Stimulated activated CD8-positive, alpha-beta memory T cell treated with anti-CD3 and anti-CD28 coated beads, Interleukin-12 subunit alpha, Interleukin-12 subunit beta, amount 100 ng/mL, for 1 hour (primary cell): Measurements from ENCODE around the gene ADAD2.
"Not testable (repeated sequence)": the region's sequence is repeated elsewhere in the genome, so short reads cannot be mapped to it uniquely, and the experiment has no call there.

ENCODE experiments used
- DNase-seq: peaks from one replicate; pipeline ENCODE4 v3.0.0-alpha.2; 2020; ENCODE audit warnings: low read depth

The ADAD2 gene

DNA sequence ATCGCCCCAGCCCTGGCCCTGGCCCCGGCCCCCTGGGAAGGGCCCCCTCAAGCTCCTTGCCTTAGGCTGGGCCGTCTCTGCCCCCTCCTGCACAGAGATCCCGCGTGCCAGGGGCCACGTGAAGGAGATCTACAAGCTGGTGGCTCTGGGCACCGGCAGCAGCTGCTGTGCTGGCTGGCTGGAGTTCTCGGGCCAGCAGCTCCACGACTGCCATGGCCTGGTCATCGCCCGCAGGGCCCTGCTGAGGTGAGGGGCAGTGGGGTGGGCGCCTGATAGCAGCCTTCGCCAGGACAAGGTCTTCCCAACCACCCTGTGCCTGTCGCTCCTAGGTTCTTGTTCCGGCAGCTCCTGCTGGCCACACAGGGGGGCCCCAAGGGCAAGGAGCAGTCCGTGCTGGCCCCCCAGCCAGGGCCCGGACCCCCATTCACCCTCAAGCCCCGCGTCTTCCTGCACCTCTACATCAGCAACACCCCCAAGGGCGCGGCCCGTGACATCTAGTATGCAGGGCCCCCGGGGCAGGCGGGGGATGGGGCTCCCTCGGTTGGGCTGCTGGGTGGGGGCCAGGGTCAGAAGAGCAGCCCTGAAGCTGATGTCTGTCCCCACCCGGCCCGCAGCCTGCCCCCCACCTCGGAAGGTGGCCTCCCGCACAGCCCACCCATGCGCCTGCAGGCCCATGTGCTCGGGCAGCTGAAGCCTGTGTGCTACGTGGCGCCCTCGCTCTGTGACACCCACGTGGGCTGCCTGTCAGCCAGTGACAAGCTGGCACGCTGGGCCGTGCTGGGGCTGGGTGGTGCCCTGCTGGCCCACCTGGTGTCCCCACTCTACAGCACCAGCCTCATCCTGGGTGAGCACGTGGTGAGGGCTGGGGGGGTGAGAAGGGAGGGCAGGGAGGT, 4.5 kb downstream of the ADAD2 start:
- no peak for DNase-seq

DNA sequence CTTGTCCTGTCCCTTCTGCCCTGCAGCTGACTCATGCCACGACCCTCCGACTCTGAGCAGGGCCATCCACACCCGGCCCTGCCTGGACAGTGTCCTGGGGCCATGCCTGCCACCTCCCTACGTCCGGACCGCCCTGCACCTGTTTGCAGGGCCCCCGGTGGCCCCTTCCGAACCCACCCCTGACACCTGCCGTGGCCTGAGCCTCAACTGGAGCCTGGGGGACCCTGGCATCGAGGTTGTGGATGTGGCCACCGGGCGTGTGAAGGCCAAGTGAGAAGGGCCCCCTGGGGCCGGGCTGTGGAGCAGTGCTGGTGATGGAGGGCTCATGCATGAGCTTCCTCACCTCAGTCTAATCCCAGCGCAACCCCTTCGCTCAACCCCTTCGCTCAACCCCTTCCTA, 5.1 kb downstream of the ADAD2 start:
- DNase-seq = no peak

DNA sequence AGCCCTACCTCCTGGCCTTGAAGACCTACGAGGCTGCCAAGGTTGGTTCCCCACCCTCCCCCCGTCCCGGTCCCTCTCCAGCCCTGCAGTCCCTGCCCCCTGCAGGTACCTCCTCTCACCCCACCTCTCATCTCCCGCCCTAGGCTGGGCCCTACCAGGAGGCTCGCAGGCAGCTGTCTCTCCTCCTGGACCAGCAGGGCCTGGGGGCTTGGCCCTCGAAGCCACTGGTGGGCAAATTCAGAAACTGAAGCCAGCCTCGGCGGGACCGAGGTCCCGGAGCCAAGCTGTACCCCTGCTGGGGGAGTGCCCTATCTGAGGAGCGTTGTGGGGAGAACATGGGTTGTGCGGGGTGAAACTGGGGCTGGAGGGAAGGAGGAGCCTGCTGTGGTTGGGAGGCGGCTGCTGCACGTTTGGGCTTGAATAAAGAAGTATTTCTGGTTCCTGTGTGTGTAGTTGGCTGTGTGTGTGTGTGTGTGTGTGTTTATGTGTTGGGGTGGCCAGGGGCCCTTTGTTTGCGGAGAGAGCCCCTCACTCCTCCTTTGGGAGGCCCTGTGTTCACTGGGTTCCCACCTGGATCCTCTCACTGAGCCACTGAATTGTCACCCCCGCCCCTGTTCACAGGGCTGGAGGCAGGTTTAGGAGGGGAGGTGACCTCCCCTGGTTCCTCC, 5.9 kb downstream of the ADAD2 start:
- no peak for DNase-seq

DNA sequence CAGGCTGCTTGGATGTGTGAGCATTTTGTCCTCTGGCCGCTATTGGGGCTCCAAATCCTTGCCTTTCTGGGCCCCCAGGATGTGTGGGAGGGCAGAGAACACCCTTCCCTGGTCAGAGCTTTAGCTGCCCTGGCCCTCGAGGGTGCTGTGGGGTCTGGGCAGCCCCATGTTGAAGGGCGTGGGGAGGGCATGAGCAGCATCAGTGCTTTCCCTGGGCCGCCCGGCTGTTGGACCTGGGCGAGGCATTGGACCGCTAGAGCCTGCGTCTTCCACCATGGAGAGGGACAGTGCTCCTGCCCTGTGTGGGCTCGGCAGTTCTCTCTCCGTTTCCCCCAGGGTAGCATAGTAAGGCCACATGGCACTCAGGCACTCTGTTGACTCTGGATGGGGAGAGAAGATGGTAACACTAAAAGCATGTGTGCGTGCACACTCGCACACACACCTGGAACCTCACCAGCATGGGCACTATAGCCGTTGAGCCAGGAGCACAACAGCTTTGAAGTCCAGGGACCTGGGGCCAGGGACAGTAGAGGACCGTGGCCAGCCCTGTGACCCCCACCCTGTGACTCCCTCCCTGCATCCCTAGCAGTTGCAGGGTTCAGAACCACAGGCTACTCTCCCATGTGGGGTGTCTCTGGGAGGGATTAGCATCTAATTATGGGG, 6.6 kb downstream of the ADAD2 start:
- DNase-seq = no peak

DNA sequence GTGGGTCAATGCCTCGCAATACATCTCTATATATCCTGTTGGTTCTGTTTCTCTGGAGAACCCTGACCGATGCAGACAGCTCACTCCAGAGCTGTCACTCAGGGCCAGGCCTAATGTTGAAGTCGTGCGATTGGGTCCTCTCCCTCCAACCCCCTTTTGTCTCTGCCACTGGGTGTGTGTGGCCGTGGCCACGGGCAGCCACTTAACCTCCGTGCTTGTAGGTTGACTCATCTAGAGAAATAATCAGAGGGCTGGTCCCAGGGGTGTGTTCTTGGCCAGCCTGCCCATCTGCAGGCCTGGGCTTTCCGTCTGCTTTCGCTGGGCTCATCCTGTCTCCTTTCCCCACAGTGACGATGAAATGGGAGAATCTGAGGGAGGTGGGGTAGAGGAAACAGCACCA, 7.4 kb downstream of the ADAD2 start:
- no peak for DNase-seq

DNA sequence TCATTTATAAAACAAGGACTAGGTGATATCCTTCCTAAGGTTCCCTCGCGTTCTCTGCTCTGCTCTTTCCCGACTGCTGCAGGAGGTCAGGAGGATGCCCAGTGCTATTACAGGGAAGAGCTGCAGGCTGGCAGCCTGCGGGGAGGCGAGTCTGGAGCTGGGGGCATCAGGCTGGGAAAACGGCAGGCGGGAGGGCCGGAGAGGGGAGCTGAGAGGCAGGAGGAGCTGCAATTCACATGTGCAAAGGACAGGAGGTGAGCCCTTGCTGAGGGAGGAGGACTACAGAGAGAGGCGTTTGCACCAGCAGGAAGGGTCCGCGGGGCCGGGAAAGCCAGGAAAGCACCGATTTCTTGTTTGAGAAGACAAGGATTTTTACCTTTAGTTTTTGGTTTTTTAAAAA, 8.1 kb downstream of the ADAD2 start:
- no peak for DNase-seq

DNA sequence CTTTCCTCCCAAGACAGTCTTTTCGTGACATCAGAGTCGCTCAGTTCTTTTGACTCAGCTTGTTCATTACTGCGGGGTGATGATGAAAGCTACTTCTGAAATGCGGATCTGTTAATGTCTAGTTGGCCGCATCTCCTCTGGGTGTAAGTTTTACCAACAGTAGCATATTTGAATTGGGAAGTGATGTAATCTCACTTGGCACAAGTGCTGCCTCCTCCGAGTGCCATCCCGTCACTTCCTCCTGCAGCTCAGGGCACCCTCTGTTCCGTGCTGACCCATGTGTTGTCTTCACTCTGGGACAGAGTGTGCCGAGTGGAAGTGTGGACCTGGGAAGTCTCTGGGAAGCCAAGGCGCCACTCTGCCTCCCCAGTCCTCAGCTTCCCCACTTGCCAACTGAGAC, 8.9 kb downstream of the ADAD2 start:
- no peak for DNase-seq

DNA sequence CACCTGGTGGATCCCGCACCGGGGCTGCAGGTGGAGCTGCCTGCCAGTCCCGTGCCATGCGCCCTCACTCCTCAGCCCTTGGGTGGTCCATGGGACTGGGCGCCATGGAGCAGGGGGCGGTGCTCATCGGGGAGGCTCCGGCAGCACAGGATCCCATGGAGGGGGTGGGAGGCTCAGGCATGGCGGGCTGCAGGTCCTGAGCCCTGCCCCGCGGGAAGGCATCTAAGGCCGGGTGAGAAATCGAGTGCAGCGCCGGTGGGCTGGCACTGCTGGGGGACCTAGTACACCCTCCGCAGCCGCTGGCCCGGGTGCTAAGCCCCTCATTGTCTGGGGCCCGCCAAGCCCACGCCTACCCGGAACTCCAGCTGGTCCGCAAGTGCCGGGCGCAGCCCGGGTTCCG, 13.6 kb downstream of the ADAD2 start:
- not testable (repeated sequence) for DNase-seq

DNA sequence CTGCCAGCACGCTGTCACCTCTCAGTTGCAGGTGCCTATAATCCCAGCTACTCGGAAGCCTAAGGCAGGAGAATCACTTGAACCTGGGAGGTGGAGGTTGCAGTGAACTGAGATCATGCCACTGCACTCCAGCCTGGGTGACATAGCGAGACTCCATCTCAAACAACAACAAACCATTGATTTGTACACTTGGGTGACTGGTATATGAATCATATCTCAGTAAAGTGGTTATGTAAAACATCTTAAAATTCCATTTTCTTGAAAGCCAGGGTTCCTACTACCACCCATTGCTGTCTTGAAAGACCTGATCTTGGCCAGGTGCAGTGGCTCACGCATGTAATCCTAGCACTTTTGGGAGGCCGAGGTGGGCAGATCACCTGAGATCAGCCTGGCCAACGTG, 14.2 kb downstream of the ADAD2 start:
- DNase-seq = not testable (repeated sequence)

DNA sequence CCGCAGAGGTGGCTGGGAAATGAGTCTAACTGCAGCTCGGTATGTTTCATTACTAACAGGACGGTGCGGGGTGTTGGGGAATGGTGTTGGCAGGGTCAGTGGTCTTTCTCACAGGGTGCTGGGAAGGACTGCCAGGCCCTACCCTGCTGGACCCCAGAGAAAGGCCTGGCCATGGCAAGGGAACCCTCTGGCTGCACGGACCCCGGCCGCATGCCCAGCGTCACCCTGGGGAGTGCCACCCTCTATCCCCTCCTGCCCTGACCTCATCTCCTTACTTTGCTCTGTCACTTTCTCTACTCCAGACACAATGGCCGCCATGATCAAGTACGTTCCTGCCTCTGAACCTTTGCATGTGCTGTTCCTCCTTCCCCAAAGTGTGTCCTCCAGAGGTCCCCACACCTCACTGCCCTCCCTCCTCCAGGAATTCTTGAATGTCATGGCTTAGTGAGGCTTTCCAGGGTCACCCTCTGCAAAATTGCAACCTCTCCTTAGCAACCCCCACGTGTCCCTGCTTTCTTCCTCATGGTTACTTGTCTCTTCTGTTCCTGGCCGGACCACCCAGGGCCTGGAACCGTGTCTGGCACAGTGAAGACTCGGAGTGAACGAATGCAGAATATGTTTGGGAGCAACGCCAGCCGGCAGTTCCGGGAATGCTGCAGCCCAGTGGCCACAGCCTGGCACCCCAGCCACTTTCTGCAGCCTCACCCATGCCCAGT, 15.2 kb downstream of the ADAD2 start:
- no peak for DNase-seq

DNA sequence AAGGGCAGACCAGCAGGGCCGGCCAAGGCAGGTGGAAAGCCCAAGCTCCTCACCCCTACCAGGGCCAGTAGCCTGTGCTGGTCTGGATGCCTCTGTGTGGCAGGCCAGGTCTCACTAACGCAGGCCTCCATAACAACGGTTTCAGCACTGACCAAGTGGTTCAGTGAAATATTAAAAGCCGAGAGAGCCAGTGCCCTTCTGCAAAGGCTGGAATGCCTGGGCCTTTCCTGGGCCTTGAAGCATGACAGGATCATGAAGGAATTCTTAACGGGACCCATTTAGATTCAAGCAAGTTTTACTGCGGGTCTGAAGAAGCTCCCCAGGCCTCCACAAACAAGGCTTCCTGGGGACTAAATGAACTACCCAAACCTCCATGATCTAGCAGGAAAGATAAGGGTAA, 16.3 kb downstream of the ADAD2 start:
- DNase-seq = no peak

DNA sequence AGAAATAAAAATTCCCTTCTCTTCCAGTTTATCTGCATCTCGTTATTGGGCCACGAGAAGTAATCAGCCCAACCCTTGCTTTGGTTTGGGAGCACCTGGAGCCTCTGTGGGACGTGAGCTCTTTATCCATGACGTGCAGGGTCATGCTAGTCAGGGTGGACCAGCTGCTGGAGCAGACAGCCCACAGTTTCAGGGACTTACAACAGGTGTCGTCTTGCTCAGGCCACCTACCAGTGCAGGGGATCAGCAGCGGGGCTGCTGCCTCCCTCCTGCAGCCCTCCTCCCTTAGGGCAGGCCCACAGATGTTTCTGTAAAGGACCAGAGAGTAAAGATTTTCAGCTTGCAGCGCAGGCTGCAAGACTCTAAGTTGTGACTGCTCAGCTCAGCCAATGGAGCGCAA, 16.9 kb downstream of the ADAD2 start:
- no peak for DNase-seq

DNA sequence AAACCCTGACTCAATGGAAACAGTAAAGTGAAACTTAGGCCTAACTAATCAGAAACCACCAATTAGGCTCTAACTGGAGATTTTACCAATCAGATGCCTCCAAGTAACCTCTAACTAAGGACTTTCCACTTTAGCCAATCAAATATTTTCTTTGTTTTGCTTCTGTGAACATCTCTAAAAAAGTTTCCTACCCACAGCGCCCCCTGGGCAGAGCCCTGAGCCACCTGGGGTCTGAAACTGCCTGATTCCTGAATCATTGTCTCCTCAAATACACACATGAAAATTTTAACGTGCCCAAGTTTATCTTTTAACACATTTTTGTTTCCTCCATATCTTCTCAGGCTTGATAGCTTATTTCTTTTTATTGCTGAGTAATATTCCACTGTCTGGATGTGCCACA, 19.0 kb downstream of the ADAD2 start:
- DNase-seq = no peak

DNA sequence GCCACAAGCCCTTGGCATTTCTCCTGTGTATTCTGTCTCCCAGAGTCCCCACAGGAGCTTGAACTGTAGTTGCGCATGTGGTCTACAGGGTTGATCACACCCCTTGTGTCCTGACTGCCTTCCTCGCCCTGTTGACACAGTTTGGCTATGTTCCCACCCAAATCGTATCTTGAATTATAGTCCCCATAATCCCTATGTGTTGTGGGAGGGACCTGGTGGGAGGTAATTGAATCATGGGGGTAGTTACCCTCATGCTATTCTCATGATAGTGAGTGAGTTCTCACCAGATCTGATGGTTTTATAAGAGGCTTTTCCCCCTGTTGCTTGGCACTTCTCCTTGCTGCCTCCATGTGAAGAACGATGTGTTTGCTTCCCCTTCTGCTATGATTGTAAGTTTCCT, 21.2 kb downstream of the ADAD2 start:
- no peak for DNase-seq

DNA sequence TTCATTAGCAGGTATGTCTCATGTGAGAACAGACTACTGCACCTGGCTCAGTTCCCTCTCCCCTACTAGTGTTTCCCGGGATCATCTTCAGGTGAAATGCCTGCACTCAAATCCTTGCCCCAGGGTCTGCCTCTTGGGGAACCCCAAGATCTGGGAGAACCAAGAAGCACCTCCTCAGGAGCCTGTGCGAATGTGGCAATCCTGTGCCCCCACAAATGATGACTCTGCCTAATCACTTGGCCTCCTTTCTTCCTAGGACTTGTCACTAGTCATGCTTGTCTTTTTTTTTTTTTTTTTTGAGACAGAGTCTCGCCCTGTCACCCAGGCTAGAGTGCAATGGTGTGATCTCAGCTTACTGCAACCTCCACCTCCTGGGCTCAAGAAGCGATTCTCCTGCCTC, 21.7 kb downstream of the ADAD2 start:
- no peak for DNase-seq

DNA sequence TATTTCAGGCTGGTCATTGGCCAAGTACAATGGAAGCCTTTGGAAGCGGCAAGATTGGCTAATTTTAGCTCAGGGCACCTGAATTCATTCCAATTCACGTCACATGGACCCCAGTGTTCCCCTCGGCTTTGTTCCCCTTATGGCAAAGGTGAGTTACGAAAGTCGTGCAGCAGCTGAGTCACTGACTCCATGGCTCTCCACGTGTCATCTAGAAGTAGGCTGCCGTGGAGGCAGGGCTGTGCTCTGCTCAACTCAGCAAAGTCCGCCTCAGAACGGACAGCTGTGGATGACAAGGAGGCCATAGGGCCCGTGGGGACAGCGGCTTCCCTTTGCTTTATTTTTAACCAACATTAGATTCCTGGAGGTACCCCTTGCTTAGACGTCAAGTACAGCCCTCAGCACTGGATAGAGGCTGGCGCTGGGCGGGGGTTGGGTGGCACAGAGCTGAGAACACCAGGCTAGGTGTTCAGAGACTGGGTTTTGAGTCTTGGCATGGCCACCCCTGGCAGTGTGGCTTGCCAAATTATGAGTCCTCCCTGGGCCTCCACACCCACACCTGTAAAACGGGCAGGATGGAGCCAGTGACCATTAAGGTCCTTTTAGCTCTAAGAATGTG, 23.6 kb downstream of the ADAD2 start:
- no peak for DNase-seq

DNA sequence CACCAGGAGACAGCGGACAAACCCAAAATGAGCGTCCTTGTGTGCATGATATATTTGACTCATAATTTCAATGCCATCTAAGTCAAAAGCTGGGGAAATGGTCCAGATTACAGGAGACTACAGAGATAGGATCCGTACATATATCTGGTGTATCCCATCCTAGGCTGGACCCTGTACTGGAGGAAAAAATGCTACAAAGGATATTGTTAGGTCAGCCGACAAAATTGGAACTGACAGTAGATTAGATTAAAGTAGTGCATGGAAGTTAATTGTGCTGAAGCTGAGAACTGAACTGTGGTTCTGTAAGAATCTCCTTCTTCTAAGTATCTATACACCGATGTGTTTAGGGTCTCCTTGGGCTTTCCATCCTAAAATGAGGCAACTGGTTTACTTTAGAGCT, 24.6 kb downstream of the ADAD2 start:
- DNase-seq = no peak

DNA sequence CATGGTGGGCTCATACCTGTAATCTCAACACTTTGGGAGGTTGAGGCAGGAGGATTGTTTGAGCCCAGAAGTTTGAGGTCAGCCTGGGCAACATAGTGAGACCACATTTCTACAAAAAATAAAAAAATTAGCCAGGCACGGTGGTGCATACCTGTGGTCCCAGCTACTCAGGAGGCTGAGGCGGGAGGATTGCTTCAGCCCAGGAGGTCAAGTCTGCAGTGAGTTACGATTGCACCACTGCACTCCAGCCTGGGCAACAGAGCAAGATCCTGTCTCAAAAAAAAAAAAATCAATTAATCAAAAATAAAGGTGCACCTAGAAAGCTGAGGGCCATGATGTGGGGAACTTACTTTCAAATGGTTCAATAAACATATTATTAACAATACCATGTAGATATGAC, 25.2 kb downstream of the ADAD2 start:
- DNase-seq = not testable (repeated sequence)

DNA sequence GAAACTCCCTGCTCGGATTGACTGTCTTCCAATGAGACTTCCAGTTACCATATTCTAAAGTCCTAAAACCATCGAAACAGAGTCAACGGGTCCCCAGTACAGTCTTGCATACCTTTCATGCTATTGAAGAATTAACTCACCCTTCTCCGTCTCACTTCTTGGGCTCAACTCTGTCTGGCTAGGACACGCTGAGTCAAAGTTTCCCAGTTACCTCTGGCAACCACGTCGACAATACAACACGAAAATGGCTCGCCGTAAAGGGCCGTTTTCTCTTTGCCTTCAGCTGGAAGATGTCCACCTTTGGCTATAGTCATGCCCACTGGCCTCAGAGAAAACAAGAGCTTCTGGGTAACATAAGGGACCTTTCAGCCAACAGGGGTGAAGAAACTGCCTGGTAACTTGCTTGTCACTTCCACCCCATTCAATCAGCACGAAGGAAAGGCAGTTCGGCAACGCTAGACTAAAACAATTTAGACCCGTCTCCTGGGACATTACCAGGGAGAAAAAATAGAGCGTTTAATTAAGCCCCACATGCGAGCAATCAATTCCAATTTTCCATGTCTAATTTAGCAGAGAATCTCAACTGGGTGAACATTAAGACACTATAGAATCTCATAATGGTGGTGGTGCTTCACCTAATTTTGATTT, 27.3 kb downstream of the ADAD2 start:
- DNase-seq = no peak

DNA sequence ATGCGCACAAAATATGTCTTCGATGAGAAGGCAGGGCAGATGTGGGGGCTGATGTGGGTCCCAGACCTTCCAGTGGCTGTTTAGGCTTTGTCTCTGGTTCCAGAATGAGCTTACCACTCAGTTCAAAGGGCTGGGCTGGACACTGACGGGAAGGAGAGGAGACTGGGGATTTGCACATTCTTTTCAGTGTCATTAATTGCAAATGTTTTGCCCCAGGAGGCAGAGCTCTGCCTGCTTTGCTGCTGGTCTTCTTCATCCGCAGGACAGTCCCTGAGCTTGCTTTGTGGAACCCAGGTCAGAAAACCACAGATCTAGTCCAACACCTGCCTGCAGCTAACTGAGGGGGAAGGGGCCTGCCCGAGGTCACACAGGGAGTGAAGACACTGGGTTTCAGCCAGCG, 28.0 kb downstream of the ADAD2 start:
- no peak for DNase-seq

DNA sequence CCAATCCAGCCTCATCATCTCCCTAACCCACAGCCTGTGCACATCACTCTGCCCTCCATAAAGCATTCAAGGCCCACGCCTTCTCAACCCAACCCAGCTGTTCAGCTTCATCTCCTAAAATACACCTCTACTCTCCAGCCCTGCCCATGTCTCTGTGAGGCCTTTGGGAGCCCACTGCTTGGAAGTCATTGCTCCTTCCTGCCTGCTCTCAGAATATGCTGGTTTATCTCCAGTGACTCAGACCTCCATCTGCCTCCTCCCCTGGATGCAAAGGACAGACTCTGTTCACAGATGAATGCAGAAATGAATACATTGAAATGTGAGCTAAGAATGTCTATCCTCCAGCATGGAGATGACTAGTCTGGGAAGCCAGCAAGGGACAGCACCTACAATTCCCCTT, 29.9 kb downstream of the ADAD2 start:
- no peak for DNase-seq

DNA sequence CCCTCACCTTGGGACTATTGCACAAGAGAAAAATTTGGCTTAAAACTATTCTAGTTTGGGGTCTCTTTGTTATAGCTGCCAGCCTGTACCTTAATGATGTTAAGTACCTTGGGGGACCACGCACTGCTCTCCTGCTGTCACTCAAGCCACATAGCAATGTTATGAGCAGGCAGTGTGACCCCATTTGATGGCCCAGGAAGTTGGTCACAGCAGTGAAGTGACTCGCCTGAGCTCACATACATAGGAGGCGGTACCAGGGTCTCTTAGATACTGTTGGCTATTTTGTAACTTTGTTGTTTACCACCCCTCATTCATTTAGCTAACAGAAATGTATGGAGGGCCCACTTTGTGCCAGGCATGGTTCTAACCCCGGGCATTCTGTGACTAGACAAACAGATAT, 32.5 kb downstream of the ADAD2 start:
- no peak for DNase-seq
